Measurements from ENCODE around the gene GRB10.

- TF ChIP-seq CTCF (IDR thresholded peaks at IDR 0.05), result no peak
- TF ChIP-seq POLR2A (IDR thresholded peaks at IDR 0.05), result no peak
Observed at GRCh38 chr7:50703654-50704053, 79.0 kb downstream of the GRB10 start.
